HT-29 (cell line): Measurements from ENCODE around the gene CDK14. TPM values are rescaled to one million over a fixed set of nuclear protein-coding genes. Genes with fewer than 3 reads are reported as not detected.

Source experiments
- DNase-seq: peaks from one replicate; pipeline ENCODE4 v3.0.0-alpha.2; 2015; ENCODE audit warnings: low spot score
- total RNA-seq: library from RNA; depleted of rRNA; stranded (reverse); fragments of >200 nt; shearing (Covaris generic); gene quantifications from 2 replicates; pipeline ENCODE4 v1.2.3, GENCODE V29; 2014

CDK14 gene
- total RNA-seq, 1 experiment from 2014 or later: 0.61 TPM

DNA sequence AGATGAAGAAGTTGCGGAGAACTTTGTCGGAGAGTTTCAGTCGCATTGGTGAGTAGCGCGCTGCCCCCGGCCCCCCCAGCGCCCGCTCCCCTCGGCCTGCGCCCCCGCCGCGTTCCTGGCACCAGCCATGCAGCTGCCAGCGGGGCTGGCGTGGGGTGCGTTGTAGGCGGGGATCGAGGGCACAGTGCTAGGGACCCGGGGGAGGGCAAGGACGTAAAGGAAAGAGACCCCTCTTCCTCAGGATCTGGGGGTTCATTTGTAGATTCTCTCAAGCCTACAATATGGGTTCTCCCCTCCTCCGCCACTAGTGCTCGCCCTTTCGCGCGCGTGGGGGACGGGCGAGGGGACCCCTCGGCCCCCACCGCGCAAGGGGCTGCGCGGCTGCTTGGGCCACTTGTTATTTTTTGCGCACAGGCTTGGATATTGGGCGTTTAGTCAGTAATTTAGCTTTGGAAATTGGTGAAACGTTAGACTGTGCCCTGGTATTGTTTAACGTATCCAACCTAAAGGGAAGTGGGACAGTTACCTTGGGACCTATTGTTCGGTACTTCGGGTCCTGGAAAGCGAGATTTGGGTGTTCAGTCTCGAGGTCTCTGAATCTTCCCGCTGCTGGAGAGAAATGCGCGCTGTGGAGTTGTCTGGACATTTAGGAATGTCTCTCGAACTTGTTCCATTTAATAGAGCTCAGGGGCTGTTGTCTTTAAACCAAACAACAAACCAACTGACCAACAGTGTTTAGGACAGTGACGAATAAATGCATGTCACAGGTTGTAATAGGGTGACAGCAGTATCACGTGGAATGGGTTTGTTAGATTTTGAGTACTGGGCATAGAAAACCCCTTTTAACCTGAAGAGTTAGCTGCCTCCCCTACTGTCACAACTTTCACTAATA, 796 bp downstream of the CDK14 start:
- DNase-seq: no peak

- DNase-seq: no peak
Observed at GRCh38 chr7:90597563-90598253, 1.6 kb downstream of the CDK14 start.

- no peak for DNase-seq
Observed at GRCh38 chr7:90599038-90599437, 2.9 kb downstream of the CDK14 start.

DNA sequence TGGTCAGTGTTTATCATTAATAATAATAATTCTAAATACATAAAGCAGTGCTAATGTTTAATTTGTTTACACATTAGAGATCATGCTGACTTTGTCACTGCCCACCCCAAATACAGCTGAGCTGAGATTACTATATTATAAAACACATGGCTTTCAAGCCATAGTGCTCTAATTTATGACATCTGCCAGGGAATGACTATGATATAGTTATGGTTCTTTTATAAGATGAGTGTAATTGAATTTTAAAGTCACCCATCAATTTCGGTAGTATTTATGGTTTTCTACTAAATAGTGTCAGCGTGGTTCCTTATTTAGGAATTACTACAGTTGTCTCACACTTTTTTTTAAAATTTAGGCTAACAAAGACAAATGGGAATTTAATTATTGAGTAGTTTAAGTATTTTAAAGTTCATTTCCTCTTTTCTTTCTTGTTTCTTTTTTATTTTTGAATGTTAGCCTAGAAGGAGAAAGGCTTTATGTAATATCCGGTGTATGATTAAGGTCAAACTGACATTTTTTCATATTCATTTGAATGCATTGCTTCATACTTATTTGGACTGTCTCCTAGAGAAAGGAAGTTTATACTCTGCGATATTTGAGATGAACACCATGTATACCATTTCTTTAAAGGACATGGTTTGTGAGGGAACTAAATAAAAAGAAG, 3.9 kb downstream of the CDK14 start:
- no peak for DNase-seq

GRCh38 chr7:90602303-90602702, 6.2 kb downstream of the CDK14 start:
- no peak for DNase-seq

GRCh38 chr7:90603346-90603745, 7.2 kb downstream of the CDK14 start:
- DNase-seq: no peak

DNA sequence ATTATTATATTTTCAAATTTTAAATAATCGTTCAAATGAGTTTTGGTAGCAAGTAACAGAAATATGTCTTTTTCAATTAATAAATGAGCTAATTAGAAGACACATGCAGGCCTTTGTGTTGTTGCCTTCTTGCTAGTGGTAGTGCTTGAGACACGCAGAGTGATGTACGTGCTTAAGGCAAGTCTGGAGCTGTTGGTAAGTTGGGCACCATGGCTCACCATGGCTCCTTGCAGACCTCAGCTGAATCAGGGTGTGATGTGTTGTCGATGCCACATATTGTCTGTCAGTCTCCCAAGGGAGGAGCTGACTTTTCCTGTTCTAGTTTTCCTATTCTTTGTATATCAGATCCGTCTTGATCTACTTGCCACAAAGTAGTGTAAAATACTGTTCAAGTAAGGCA, 8.3 kb downstream of the CDK14 start:
- no peak for DNase-seq

DNA sequence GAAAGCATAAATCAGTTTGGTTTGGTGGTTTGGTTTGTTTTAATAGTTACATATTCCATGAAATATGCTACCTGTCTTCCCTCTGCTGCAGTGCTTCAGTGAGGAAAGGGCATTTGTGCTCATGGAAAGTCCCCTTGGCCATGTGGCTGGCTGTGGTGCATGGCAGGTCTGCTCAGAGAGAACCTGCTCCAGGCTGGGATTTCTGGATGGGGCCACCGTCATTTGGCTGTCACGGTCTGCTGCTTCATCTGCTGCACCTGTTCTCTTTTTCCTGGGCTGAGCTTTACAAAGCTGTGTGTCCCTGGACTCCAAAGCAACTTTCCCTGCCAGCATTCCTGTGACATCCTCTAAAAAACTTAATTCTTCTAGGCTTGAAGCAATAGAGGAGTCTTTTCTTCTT, 8.9 kb downstream of the CDK14 start:
- no peak for DNase-seq

- no peak for DNase-seq
Observed at GRCh38 chr7:90607196-90607595, 11.1 kb downstream of the CDK14 start.

DNA sequence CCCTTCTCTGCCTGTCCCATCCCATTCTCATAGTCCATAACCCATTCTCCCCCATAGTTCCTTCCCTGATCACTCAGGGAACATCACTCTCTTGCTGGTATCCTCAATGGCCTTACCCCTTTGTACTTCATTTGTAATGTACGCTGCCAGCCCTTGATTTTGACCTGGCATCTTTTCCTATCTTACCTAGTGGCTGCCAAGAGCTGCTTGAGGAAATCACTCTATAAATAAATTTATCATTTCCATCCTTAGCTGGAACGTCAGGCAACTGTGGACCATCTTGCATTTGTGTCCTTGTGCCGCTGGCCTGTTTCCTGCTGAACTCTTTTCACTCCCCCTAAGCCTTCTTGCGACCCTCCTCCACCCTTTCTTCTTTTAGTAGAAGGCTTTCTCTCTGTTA, 14.0 kb downstream of the CDK14 start:
- no peak for DNase-seq

DNA sequence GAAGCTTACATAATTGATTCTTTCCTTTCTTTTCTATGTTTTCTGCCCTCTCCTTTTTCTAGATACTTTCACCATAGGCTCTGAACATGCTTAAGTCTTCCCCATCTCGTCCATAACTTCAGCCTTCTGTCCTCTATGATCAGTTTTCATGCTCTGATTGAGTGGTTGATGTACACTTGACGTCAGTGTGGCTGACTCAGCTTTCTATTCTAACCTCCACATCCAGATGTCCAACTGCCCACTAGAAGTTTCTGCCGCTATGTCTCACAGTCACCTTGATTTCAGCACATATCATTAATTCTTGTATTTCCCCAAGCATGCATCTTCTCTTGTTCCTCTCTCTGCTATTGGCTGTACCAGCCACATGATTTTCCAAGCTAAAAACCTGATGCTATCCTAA, 15.0 kb downstream of the CDK14 start:
- DNase-seq: no peak

DNA sequence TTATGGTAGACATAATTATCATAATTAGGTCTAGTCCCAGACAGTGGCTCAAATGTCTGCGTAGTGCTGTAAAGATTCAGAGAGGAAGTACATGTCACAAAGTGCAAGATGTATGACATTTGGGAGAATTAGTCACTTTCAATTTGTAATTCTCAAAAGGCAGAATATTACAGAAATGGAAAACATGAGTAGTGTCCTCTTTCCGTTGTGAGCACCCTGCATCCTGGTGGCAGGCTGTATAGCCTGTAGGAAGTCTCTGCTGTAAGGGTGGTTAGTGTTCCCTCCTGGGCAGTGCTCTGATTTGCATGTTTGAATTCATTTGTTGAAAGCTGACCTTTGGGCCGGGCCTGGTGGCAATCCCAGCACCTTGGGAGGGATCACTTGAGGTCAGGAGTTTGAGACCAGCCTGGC, 17.0 kb downstream of the CDK14 start:
- DNase-seq: no peak

DNA sequence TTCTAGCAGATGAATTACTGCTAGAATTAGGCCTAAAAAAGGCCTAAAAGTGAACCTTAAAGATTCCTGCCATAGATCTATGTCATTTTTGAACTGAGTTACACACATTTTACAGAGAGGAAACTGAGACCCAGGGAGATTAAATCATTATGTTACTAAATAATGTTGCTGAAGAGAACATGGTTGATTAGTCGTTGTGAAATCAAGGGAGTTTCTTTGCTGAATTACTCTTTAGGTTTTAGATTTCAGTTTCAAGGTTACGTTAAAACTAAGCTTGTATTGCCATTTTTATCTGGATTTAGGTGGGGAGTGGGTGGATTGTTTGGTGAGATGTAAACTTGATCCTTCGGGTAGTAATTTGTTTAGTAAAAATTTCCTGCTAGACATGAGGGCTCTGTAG, 21.3 kb downstream of the CDK14 start:
- no peak for DNase-seq

DNA sequence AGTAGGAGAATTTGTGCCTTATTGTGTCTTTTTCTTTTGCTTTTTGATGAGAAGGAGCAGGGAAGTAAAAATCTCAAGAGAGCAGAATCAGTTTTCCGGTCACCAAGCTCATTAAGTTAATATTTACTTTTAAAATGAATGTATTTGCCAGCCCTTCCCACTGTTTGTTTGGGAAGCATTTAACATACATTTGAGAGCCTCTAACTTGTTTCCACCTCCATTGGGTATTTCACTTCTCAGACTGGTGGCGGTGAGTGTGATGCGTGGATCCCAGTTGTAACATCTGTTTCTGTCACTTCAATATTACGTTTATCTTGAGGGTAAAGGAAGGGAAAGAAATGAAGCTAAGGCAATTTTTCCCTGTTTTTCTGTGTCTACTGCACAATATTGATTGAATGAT, 22.8 kb downstream of the CDK14 start:
- peak; percentile 34 for DNase-seq

DNA sequence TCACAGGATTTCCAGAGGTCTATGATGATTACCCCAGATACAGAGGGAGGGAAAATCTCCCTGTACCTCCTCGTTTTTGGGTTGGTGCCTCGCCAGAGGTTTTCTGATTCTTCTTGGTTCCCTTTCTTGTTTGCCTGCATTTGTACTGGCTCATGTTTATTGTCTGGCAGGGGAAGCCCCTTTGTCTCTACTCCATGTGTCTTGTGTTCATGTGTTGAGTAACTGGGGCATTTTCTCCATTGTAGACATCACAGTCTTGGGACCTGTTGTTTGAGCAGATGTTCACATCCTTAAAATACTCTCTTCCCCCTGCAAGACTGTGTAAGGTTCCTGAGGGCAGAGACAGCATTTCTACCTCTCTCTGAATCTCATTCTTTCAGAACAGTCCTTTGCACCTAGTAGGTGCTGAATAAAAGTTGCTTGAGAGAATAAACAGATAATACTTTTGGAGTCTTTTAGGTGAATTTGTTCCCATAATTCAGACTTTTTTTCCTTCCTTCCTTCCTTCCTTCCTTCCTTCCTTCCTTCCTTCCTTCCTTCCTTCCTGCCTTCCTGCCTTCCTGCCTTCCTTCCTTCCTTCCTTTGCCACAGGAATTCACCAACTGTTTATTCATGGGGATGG, 25.1 kb downstream of the CDK14 start:
- no peak for DNase-seq

DNA sequence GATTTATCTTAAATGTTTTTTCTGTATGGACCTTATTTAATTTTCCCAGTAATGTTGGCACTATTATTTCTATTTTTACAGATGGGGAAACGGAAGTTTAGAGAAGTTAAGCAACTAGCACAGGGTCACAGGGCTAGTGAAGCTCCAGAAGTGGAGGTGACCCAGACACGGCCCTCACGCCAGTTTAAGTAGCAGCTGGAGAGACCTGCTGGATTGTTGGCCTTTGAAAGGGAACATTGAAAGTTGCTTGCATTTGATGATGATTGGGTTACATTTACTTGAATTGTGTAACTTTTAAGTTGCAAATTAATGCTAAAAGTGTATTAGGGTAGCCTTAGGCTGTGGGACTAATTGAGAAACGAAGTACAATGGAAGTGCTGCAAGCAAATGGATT, 25.6 kb downstream of the CDK14 start:
- DNase-seq: no peak

- DNase-seq: no peak
Observed at GRCh38 chr7:90622670-90623069, 26.5 kb downstream of the CDK14 start.

GRCh38 chr7:90624225-90624911, 28.2 kb downstream of the CDK14 start:
- no peak for DNase-seq

DNA sequence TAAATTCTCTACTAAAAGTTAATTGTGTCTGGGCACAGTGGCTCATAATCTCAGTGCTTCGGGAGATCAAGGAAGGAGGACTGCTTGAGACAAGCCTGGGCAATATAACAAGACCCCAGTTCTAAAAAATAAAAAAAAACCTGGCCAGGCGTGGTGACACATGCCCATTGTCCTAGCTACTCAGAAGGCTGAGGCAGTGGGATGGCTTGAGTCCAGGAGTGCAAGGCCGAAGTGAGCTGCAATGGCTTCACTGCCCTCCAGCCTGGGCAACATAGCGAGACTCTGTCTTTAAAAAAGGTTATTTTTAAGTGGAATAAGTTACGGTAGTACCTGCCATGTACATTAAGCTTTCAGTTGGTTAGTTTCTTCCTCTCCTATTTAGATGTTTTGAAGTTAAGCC, 28.9 kb downstream of the CDK14 start:
- no peak for DNase-seq

DNA sequence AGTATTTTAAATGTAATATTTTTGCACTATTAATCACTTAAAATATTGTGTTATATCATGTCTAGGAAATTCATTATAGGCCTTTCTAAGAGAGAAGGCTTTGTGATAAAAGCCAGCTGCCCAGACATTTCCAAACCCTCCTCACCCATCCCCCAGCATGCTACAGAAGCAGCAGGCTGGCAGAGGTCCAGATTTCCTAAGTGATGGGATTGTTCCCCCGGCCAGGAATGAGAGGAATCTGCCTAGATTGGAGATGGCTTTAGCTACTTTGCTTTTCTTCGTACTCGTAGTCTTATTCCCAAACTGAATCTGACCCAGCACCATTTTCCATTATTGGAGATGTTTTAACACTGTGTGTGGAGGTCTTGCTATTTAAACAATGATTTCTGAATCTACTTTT, 29.4 kb downstream of the CDK14 start:
- no peak for DNase-seq

DNA sequence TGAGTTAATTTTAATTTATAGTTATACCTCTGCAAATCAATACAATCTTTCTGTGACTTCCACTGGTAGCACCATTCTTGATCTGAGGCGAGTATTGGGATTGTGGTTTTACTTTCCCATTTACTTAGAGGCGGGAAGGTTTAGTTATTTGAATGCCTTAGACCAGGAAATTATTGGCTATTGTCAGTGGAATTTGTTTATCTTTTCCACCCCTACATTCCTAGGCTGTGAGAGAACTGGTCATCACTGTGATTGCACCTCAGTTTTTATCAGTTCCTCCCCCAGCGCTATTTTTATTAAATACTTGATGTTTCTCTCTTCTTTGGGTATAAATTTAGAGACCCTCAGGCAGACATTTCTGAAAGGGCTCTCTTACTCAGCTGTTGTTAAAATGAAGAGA, 29.9 kb downstream of the CDK14 start:
- peak; percentile 32 for DNase-seq
